ENCODE measurements around the gene TMBIM1.

The TMBIM1 gene, protein sequence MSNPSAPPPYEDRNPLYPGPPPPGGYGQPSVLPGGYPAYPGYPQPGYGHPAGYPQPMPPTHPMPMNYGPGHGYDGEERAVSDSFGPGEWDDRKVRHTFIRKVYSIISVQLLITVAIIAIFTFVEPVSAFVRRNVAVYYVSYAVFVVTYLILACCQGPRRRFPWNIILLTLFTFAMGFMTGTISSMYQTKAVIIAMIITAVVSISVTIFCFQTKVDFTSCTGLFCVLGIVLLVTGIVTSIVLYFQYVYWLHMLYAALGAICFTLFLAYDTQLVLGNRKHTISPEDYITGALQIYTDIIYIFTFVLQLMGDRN

DNA sequence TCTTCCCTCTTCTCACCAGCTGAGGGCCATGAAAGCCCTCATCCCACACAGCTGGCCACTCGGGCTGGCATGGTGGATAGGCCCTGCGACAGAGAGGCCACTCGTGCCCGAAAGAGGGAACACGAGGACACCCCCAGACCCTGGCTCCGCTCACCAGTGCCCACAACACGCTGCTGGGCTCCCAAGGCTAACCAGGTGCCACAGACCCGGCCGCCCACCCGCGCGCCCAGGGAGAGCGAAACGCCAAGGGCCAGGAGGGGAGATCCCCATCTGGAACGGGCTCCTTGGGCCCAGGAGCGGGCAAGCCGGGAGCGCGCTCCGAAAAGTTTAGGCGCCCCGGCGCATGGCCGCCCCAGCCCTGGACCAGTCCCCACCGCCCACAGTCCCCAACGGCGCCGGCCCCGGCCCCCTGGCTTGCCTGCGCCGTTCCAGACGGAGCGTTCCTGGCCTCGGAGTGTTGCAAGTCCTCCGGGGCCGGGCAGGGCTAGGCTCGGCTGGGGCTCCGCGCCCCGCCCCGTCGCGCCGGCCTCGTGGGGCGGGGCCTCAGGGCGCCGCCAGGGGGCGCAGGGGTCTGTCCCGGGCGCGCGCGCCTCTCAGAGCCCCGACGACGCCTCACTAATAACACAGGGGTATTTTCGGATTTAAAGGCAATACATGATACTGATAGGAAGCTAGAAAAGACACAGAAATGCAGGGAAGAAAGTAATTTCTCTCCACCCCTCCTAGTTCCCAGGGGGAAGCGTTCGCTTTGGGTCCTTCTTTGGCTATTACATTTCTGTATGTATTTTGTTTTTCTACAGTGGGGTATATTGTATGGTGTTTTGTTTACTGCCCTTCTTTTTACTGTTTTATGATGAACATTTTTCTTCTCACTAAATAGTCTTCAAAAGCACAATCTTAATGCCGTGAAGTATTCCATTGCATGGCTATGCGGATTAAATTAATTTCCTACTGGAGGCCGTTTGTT lies at the start of gene TMBIM1:
TSS of gene TMBIM1 (minus strand) at position 456 of the 967 bp plus-strand sequence. CDS start 10,362 bp downstream, outside the sequence.
- DNase-seq, result no peak

DNA sequence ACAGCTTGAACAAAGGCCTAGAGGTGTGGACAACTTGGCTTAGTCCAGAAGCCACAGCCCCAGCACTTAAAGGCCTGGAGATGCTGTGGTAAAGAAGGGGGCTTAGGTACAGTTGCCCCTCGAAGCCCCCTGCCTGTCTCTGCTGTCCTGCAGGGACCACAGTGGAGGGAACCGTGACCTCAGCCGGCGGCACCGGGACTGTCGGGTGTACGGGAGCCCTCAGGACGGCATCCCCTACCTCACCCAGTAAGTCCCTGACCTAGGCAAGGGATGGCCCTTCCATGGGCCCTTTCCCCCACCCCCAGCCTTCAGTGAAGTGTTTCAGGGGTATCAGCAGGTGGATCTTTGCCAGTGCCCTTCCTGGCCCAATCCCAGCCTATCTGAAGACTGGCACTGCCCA lies 49.1 kb upstream of the TMBIM1 start:
- DNase-seq, result no peak

- DNase-seq, result no peak
Measured at GRCh38 chr2:218340656-218341055, 48.4 kb upstream of the TMBIM1 start.

DNA sequence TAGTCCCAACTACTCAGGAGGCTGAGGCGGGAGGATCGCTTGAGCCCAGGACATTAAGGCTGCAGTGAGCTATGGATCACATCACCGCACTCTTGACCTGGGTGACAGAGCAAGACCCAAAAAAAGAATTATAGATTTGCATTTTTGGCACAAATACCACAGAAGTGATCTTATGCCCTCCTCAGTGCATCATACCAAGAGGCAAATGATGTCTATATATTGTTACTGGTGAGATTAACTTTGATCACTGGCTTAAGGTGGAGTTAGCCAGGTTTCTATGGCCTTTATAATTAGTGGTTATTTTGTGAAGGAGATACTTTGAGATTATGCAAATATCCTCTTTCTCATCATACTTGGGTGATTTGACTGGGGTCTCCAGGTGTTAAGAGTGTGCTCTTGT lies 42.2 kb upstream of the TMBIM1 start:
- DNase-seq, result no peak

GRCh38 chr2:218332920-218333645 lies 40.8 kb upstream of the TMBIM1 start:
- no peak for DNase-seq

DNA sequence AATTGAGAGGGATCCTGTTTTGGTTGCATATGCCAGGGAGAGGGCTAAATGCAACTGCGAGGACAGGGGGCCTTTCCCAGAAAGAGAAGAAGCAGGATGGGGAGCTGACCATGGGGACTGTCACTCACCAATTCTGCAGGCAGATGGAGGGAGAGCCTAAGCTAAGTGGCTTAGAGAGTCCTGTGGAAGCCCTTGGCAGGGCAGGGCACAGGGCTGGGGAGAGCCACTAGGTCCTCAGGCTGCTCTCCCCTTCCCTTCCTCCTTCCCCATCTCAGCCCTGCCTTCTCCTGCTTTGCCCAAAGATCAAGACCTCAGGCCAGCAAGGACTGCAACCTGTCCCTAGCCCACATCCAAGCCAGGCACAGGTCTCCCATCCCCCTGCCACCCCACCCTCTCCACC lies 40.0 kb upstream of the TMBIM1 start:
- no peak for DNase-seq

GRCh38 chr2:218331745-218332144 lies 39.4 kb upstream of the TMBIM1 start:
- DNase-seq, result no peak

GRCh38 chr2:218329826-218330593 lies 37.7 kb upstream of the TMBIM1 start:
- DNase-seq, result no peak

- no peak for DNase-seq
Measured at GRCh38 chr2:218329027-218329825, 36.9 kb upstream of the TMBIM1 start.

GRCh38 chr2:218328294-218328693 lies 36.0 kb upstream of the TMBIM1 start:
- no peak for DNase-seq

DNA sequence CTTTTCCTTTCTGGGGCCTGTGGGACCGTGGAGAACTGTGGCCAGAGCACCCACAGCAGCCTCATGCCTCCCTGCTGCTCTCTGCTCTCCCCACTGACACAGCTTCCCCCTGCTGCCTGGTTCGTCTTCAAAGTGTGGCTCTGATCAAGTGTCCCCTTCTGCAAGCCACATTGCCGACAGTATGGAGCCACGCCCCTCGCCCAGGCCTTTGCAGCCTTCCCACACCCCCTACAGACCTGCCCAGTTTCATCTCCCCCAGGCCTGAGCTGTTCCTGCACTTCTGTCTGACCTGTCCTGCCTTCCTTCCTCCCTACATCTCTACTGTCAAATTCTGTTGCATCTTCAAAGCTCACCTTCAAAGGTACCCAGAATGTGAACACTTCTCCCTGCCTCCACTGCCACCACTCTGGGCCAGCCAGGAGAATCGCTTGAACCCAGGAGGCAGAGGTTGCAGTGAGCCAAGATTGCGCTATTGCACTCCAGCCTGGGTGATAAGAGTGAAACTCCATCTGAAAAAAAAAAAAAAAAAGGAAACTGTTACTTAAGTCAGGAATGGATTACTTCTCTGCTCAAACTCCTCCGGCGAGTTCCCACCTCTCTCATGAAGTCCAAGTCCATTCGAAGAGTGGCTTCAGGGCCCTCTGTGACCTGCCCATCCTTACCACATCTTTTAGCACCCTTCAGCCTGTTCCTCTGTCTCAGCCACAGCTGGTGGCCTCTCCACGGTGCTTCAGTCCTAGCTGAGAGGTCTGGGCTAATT lies 35.3 kb upstream of the TMBIM1 start:
- peak; percentile 25 for DNase-seq

GRCh38 chr2:218326315-218326714 lies 34.0 kb upstream of the TMBIM1 start:
- DNase-seq, result no peak

GRCh38 chr2:218325566-218326160 lies 33.4 kb upstream of the TMBIM1 start:
- DNase-seq, result no peak

- no peak for DNase-seq
Measured at GRCh38 chr2:218323526-218324472, 31.5 kb upstream of the TMBIM1 start.

GRCh38 chr2:218322768-218323525 lies 30.6 kb upstream of the TMBIM1 start:
- peak; percentile 32 for DNase-seq

- no peak for DNase-seq
Measured at GRCh38 chr2:218320704-218321336, 28.5 kb upstream of the TMBIM1 start.

DNA sequence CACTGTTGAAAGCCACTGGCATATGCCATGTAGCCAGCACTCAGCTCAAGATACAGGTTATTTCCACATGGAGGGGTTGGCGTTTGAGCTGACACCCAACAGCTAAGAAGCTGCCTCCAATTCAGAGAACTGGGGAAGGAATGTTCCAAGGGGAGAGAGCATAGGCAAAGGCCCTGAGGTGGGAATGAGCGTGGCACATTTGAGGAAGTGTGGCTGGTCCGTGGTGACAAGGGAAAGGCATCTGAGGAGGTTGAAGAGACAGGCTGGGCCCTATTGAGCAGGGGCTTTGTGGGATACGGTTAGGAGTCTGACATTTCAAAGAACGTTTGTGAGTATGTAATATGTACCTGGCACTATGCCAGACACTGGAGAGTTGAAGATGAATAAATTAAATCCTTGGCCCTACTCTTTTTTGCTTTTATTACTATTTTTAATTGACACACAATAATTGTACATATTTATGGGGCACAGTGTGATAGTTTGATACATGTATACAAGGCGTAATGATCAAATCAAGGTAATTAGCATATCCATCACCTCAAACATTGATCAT lies 27.6 kb upstream of the TMBIM1 start:
- no peak for DNase-seq

- DNase-seq, result no peak
Measured at GRCh38 chr2:218318241-218318640, 25.9 kb upstream of the TMBIM1 start.
